Tibial artery (tissue), 4 donors: Measurements from ENCODE around the gene EYS.

Source experiments
- DNase-seq, 2 donors: peaks; one replicate each; pipeline ENCODE4 v3.0.0-alpha.2; 2019
- H3K27ac ChIP-seq, 2 donors: fragments of 200-600 bp; sonication (generic) in 1 of 2; 1 replicate in 1 of 2; 2 replicates in 1 of 2; pipeline ENCODE4 v1.5.1; 2018 to 2019; ENCODE audit warnings: mild to moderate bottlenecking in 1 of 2
- H3K27me3 ChIP-seq, 2 donors: fragments of 200-600 bp; sonication (generic) in 1 of 2; one replicate each; pipeline versions ENCODE4 v1.5.1 to v1.6.0; 2016 to 2019
- H3K36me3 ChIP-seq, 3 donors: fragments of 200-600 bp; sonication (generic) in 2 of 3; one replicate each; pipeline ENCODE4 v1.5.1; 2016 to 2019; ENCODE audit warnings: mild to moderate bottlenecking in 2 of 3
- H3K4me1 ChIP-seq, 4 donors: fragments of 200-600 bp; sonication (generic) in 2 of 4; 1 replicate in 3 of 4; 2 replicates in 1 of 4; pipeline ENCODE4 v1.5.1; 2016 to 2019
- H3K4me3 ChIP-seq, 2 donors: fragments of 200-600 bp; sonication (generic) in 1 of 2; 1 replicate in 1 of 2; 2 replicates in 1 of 2; pipeline ENCODE4 v1.5.1; 2018 to 2019; ENCODE audit warnings: mild to moderate bottlenecking in 2 of 2
- H3K9me3 ChIP-seq, 3 donors: fragments of 200-600 bp; sonication (generic) in 1 of 3; one replicate each; pipeline ENCODE4 v1.5.1; 2016 to 2019
- CTCF ChIP-seq, 2 experiments: fragments of 200-600 bp in 1 of 2; fragments of 450-650 bp in 1 of 2; IDR thresholded peaks; one replicate each; pipeline ENCODE4 v1.5.1; 2017 to 2019; ENCODE audit warnings: antibody characterized with exemption in 2 of 2, mild to moderate bottlenecking in 1 of 2, moderate library complexity in 1 of 2
- intact Hi-C: fragments of 100-400 bp; cut with DNase I; formaldehyde crosslinking; loops from one replicate; pipeline ENCODE4 v1.15.0; 2023; ENCODE audit warnings: low total_unique reads

Gene EYS

GRCh38 chr6:63705707-63706106 lies 2001.3 kb downstream of the EYS start:
- Histone ChIP-seq H3K27me3 (no peaks in the 10 kb centered on the region), H3K4me1 (no peaks in the 10 kb centered on the region), H3K4me3 (no peak overlapping the region), H3K36me3 (peaks cover 53 to 83% (median 69%) of the 10 kb centered on the region in 3 donors), H3K27ac (no peak overlapping the region), H3K9me3 (no peaks in the 10 kb centered on the region)
- TF ChIP-seq CTCF (IDR thresholded peaks at IDR 0.05) = no peak
- DNase-seq = no peak
- intact Hi-C loops = no loop called here

- no peaks in the 10 kb centered on the region for H3K4me1 ChIP-seq
- no peak overlapping the region for H3K4me3 ChIP-seq
- no peak for TF ChIP-seq CTCF (IDR thresholded peaks at IDR 0.05)
- intact Hi-C loops = no loop called here
- H3K27ac ChIP-seq = no peak overlapping the region
- H3K36me3 ChIP-seq = peaks cover 0 to 8% (median 7%) of the 10 kb centered on the region in 3 donors
- H3K9me3 ChIP-seq = no peaks in the 10 kb centered on the region
- DNase-seq = no peak
- H3K27me3 ChIP-seq = no peaks in the 10 kb centered on the region
Observed at GRCh38 chr6:63690221-63690620, 2016.8 kb downstream of the EYS start.

- Histone ChIP-seq H3K36me3 (peaks cover 0 to 15% (median 11%) of the 10 kb centered on the region in 3 donors), H3K9me3 (no peaks in the 10 kb centered on the region), H3K27me3 (no peaks in the 10 kb centered on the region), H3K4me3 (no peak overlapping the region), H3K27ac (no peak overlapping the region), H3K4me1 (no peaks in the 10 kb centered on the region)
- no peak for TF ChIP-seq CTCF (IDR thresholded peaks at IDR 0.05)
- intact Hi-C loops = no loop called here
- DNase-seq = no peak
Observed at GRCh38 chr6:63689421-63689820, 2017.6 kb downstream of the EYS start.

GRCh38 chr6:63685446-63686379 lies 2021.3 kb downstream of the EYS start:
- H3K36me3 ChIP-seq = peaks cover 0 to 19% (median 17%) of the 10 kb centered on the region in 3 donors
- no peak overlapping the region for H3K27ac ChIP-seq
- intact Hi-C loops = no loop called here

GRCh38 chr6:63683071-63683603 lies 2023.9 kb downstream of the EYS start:
- no peaks in the 10 kb centered on the region for H3K27me3 ChIP-seq
- no peaks in the 10 kb centered on the region for H3K9me3 ChIP-seq
- intact Hi-C loops = no loop called here
- no peak overlapping the region for H3K4me3 ChIP-seq
- peaks cover 0 to 10% (median 3%) of the 10 kb centered on the region in 4 donors for H3K4me1 ChIP-seq
- DNase-seq = no peak
- TF ChIP-seq CTCF (IDR thresholded peaks at IDR 0.05) = no peak
- H3K27ac ChIP-seq = no peak overlapping the region
- peaks cover 0 to 19% (median 17%) of the 10 kb centered on the region in 3 donors for H3K36me3 ChIP-seq

More at GRCh38 chr6:63685446-63686379, 2021.3 kb downstream of the EYS start:
- H3K9me3 ChIP-seq = no peaks in the 10 kb centered on the region
- DNase-seq = no peak
- H3K27me3 ChIP-seq = no peaks in the 10 kb centered on the region
- TF ChIP-seq CTCF (IDR thresholded peaks at IDR 0.05) = no peak
- no peak overlapping the region for H3K4me3 ChIP-seq
- H3K4me1 ChIP-seq = peaks cover 0 to 10% (median 3%) of the 10 kb centered on the region in 4 donors
